ENCODE data around the gene SERPING1.
A peak's percentile ranks its signal among the peaks of the same experiment; 100 is the strongest.

The SERPING1 gene

DNA sequence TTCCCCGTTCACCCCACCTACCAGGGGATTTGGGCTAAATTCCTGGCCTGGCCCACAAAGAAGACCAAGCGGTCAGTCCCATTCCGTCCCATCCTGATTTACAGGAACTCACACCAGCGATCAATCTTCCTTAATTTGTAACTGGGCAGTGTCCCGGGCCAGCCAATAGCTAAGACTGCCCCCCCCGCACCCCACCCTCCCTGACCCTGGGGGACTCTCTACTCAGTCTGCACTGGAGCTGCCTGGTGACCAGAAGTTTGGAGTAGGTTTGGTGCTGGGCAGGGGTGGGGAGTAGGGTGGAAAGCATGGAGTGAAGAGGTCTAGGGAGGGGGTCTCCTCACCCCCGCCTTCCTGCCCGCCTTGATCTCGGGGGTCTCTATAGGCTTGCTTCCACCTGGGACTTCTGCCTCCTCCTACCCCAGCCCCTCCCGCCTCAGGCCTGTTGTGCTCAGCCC lies at the start of gene SERPING1:
Gene SERPING1 (plus strand): TSS at position 225 of the 455 bp plus-strand sequence. CDS start 586 bp downstream, outside the sequence.
- peak in 8 of 14 donors; percentile 20 to 85 (median 34) for DNase-seq

GRCh38 chr11:57547854-57548377 lies 49.6 kb upstream of the SERPING1 start:
- DNase-seq: no peak

- DNase-seq: no peak
Measured at GRCh38 chr11:57549983-57550382, 47.5 kb upstream of the SERPING1 start.

GRCh38 chr11:57551941-57552340 lies 45.5 kb upstream of the SERPING1 start:
- DNase-seq: no peak

DNA sequence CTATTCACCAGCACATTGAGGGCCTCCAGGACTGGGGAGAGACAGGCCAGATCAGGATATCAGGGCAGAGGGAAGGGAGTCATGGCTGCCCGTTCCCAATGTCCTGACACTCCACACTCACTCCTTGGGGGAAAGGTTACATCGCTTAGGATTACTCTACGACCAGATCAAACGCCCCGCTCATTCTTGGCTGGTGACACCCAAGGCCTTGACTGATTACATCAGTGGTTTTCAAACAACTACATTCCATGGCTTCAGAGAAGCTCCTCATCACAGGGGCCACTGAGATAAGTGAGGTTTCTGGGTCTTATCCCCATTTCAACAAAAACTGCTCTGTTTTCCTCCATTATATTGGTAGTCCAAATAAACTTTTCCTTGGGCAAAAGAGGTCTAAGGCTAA lies 45.0 kb upstream of the SERPING1 start:
- no peak for DNase-seq

- DNase-seq: no peak
Measured at GRCh38 chr11:57555393-57555792, 42.1 kb upstream of the SERPING1 start.

- no peak for DNase-seq
Measured at GRCh38 chr11:57556041-57556440, 41.4 kb upstream of the SERPING1 start.

DNA sequence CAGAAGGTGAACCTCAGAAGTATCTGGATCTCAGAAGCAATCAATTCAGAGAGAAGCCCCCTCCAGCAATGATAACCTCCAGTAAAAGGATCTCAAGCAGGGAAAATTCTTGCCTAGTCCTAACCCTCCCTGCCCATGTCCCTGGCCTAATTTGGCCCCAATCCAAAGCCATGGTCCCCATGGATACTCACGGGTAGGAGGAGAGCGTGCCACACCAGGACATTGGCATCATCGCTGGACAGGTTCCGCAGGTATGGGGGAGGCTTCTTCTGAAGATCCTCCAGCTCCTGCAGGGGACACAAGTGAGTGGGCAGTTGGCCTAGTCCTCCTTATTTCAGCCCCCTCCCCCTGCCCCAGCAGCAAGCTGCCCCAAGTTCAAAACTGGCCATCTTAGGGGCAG lies 37.3 kb upstream of the SERPING1 start:
- DNase-seq: no peak

DNA sequence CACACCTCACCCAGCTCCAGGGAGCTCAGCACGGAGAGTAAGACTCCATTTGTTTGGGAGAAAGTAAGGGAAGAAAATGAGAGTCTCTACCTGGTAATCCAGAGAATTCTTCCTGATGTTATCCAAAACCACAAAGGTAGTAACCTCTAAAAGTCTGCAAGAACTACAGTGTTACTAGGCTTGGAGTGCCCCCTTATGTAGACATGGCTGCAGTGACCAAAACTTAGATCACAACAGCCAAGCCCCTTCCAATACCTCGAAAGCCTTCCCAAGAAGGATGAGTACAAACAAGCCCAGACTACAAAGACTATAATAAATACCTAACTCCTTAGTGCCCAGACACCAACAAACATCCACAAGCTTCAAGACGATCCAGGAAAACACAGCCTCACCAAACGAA lies 34.9 kb upstream of the SERPING1 start:
- no peak for DNase-seq

GRCh38 chr11:57566005-57566904 lies 31.2 kb upstream of the SERPING1 start:
- DNase-seq: peak in 11 of 14 donors; percentile 8 to 35 (median 22)

GRCh38 chr11:57566905-57567514 lies 30.5 kb upstream of the SERPING1 start:
- peak in 5 of 14 donors; percentile 28 to 69 (median 34) for DNase-seq

DNA sequence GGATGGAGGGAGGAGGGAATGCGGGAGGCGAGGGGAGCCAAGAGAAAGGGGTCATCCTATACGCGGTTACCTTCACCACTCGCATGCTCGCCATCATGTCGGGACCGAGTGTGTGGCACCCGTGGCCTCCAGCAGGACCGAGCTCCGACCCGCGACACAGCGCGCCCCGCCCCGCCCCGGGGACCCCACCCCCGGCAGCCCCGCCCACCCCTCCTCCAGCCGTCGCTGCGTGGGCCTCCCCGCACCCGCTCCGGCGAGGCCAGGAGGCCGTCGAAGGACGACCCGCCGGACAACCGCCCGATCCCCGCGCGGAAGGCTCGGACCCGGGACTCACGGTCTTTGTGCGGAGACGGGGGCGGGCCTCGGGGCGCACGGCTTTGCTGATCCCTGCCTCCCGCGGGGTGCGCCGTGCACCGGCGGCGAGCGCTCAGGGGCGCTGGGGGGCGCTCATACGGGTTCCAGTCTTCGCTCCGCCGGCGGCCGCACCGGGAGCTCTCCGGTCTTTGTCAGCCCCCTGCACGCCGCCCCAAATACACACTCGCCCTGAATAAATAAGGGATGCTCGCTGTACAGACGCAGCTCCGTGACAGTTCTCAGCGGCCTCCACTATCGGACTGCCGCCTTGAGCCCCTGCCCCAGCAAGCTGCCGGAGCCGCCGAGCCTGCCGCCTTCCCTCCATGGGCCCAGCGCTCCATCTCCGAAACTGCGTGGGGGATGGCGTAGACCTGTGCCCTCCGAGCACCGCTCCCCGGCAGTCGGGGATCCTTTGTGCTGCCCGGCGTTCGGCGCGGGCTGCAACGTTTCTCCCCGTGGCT lies 29.8 kb upstream of the SERPING1 start, which contains the start of gene UBE2L6:
Gene UBE2L6 (minus strand): TSS at position 158 of the 815 bp plus-strand sequence. CDS start 61 bp downstream, at position 97.
- DNase-seq: peak; percentile 12 to 85 (median 70)

DNA sequence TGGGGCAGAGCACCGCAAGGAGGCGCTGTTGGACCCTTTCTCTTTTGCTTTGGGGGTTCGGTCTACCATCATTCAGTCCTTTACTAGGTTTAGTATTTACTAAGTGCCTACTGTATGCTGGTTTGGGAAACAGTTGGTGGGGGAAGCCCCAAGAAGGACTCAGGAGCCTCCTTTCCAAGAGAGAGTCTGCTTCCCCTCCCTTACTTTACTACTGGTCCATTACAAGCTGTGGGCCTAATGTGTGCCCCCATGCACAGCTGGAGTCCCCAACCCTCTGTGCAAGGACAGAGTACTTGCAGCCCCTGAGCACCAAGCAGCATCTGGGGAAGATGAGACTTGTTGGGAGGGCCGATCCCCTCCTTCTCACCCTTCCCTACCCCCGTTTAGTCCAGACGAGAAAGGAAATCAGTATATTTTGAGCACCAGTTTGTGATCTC lies 29.1 kb upstream of the SERPING1 start:
- peak in 3 of 14 donors; percentile 34 to 71 (median 57) for DNase-seq

GRCh38 chr11:57571606-57572005 lies 25.9 kb upstream of the SERPING1 start:
- DNase-seq: no peak

GRCh38 chr11:57574061-57574460 lies 23.4 kb upstream of the SERPING1 start:
- DNase-seq: no peak

DNA sequence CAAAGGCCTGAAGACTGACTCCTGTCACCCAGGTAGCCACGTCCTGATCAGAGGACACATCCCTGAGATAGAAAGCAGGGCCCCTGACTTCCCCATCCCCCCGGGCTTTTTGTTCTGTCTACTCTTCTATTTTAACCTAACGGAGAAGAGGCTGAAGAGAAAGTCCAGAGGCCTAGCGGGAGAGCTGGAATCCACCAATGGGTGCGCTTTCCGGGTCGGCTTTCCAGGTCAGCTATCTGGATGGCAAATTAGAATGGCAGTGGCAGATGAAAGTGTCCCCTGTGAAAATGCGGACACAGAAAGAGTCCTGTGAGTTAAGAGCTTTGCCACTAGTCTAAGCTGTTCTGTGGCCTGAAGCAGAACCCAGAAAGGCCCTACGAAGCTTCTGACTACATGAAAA lies 13.1 kb upstream of the SERPING1 start:
- DNase-seq: no peak

DNA sequence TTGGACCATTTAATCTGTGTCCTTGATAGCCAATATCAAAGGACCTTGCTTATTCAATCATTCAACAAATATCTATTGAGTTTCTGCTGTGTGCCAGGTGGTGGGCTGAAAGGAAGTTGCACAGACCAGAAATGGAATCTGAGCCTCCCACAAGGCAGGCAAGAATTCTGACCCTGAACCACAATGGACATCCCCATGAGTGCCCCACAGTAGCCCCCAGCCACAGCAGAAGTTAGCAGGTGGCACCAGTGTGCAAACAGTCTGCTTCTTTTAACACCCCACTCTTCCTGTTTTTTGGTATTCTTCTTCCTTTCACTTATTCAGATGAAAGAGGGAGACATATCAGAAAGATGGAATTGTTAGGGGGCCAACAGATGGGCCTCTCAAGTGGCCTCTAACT lies 12.2 kb upstream of the SERPING1 start:
- no peak for DNase-seq

GRCh38 chr11:57586711-57587245 lies 10.7 kb upstream of the SERPING1 start:
- DNase-seq: no peak

DNA sequence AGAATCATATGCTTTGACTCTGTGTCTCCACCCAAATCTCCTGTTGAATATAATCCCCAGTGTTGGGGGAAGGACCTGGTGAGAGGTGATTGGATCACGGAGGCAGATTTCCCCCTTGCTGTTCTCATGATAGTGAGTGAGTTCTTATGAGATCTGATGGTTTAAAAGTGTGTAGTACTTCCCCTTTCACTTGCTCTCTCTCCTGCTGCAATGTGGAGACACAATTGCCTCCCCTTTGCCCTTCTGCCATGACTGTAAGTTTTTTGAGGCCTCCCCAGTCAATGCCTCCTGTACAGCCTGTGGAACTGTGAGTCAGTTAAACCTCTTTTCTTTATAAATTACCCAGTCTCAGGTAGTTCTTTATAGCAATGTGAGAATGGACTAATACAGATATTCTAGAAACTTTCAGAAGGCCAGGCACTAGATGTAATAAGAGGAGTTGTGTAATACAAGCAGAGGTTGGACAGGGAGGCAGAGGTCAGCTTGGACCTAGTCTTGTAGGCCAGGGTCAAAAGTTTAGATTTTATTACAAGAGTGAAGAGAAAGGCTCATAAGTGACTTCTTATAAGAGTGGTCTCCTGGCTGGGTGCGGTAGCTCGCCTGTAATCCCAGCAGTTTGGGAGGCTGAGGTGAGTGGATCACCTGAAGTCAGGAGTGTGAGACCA lies 9.3 kb upstream of the SERPING1 start:
- DNase-seq: no peak

GRCh38 chr11:57596266-57596885 lies 1.1 kb upstream of the SERPING1 start:
- DNase-seq: no peak
